ENCODE measurements around the gene ZNF550. TPM values are rescaled to one million over a fixed set of nuclear protein-coding genes. Genes with fewer than 3 reads are reported as not detected.

The ZNF550 gene
- 6.9 and 7.7 TPM in 2 replicates for total RNA-seq

DNA sequence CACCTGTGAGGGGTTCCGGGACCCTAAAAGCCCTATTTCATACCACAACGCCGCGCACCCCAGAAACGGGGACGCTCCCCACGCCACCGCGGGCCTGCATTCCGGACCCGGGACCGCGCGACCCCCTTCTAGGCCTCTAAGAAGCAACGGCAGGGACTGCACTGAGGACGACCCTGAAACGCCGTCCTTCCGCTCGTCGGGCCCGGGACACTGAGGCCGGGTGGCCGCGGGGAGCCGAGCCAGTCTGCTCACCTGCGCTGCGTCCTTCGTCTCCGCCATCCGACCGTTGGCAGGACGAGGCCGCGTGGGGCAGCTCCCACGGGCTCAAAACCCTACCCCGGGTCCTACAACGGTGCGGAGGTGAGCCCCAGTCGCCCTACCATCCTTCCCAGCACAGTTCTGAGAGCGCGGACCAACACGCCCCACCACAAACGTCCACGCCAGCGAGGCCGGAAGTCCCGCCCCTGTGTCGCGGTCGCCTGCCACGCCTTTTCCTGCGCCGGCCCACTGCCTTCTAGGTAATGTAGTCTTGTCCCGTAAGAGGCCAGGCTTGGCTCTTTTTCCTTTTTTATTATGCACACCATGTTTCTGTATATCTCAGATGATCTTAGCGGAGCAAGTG lies at the start of gene ZNF550:
ZNF550 (minus strand) TSS at position 460 of the 622 bp plus-strand sequence; CDS start at position 279, 181 bp downstream.
- peaks cover 38% of the 10 kb centered on the region for H3K36me3 Mint-ChIP-seq (ENCODE audit: low read depth)
- intact Hi-C loops (cut with micrococcal nuclease), result loop anchor here (1.0 kb wide), 3 partner anchors 19 to 40 kb away; partner anchors contain the start of genes ZNF416, ZNF530 and ZNF549
- H3K27ac Mint-ChIP-seq, result peak within 1 kb of the TSS; percentile 76
- peaks cover 61% of the 10 kb centered on the region for H3K9me3 Mint-ChIP-seq
- peak; percentile 82 for DNase-seq (ENCODE audit: low spot score)
- no peaks in the 10 kb centered on the region for H3K27me3 Mint-ChIP-seq (ENCODE audit: low read depth)
- peaks cover 18% of the 10 kb centered on the region for H3K4me1 Mint-ChIP-seq (ENCODE audit: low read depth)
- H3K4me3 Mint-ChIP-seq (ENCODE audit: low read depth), result peak within 1 kb of the TSS; percentile 88

DNA sequence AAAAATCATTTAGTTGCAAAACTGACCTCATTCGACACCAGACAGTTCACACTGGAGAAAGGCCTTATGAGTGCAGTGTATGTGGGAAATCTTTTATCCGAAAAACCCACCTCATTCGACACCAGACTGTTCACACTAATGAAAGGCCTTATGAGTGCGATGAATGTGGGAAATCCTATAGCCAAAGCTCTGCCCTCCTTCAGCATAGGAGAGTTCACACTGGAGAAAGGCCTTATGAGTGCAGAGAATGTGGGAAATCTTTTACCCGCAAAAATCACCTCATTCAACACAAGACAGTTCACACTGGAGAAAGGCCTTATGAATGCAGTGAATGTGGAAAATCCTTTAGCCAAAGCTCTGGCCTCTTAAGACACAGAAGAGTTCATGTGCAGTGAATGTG lies 47.3 kb upstream of the ZNF550 start:
- no peak overlapping the region for H3K4me3 Mint-ChIP-seq (ENCODE audit: low read depth)
- peaks cover 66% of the 10 kb centered on the region for H3K36me3 Mint-ChIP-seq (ENCODE audit: low read depth)
- no peak overlapping the region for H3K27ac Mint-ChIP-seq
- peaks cover 72% of the 10 kb centered on the region for H3K9me3 Mint-ChIP-seq
- H3K27me3 Mint-ChIP-seq (ENCODE audit: low read depth), result no peaks in the 10 kb centered on the region
- intact Hi-C loops (cut with micrococcal nuclease), result no loop called here
- no peaks in the 10 kb centered on the region for H3K4me1 Mint-ChIP-seq (ENCODE audit: low read depth)
- no peak for DNase-seq (ENCODE audit: low spot score)

DNA sequence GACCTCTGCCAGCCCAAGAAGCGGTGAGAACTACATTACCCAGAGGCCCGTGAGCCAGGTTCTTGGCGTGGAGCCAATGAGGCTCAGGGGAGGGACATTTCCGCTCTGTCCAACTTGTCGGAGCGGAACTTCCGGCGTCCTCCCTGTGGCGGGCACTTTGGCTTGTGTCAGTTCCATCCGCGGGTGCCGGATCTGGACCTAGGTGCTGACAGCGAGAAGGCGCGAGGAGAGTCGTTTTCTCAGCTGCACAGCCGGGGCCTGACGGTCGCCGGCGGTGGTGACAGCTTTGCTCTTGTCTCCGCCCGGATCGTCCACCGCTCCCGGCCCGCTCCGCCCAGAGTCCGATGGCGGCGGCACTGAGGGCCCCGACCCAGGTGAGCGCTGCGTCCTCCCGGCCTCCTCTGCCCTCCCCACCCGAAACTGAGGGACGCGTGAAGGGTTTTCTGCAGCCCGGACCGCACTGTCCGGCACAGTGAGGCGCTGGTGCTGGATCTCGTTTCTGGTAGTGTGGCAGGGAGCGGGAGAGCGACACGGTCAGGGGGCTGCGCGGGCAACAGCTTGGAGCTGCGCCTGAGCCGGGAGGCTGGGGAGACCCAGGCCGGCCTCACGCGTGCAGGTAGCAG lies 40.2 kb upstream of the ZNF550 start, which contains the start of gene ZNF530:
ZNF530 (plus strand) TSS at position 125 of the 623 bp plus-strand sequence. CDS start 4,461 bp downstream, outside the sequence.
- Mint-ChIP-seq H3K27ac (no peak within 1 kb of the TSS), H3K9me3 (peaks cover 55% of the 10 kb centered on the region), H3K4me3 (ENCODE audit: low read depth) (peak within 1 kb of the TSS; percentile 80), H3K4me1 (ENCODE audit: low read depth) (peaks cover 10% of the 10 kb centered on the region), H3K27me3 (ENCODE audit: low read depth) (no peaks in the 10 kb centered on the region), H3K36me3 (ENCODE audit: low read depth) (peaks cover 43% of the 10 kb centered on the region)
- intact Hi-C loops (cut with micrococcal nuclease), result loop anchor here (1.0 to 5.0 kb wide), 4 partner anchors 21 to 82 kb away; partner anchors contain the start of genes ZNF211, ZNF550 and ZNF551
- DNase-seq (ENCODE audit: low spot score), result peak; percentile 78

- Mint-ChIP-seq H3K4me1 (ENCODE audit: low read depth) (peaks cover 10% of the 10 kb centered on the region), H3K27ac (no peak overlapping the region), H3K27me3 (ENCODE audit: low read depth) (no peaks in the 10 kb centered on the region), H3K4me3 (ENCODE audit: low read depth) (peak overlapping the region; percentile 80), H3K36me3 (ENCODE audit: low read depth) (peaks cover 38% of the 10 kb centered on the region), H3K9me3 (peaks cover 53% of the 10 kb centered on the region)
- intact Hi-C loops (cut with micrococcal nuclease), result loop anchor here (1.0 to 5.0 kb wide), 4 partner anchors 20 to 83 kb away; partner anchors contain the start of genes ZNF211, ZNF550 and ZNF551
- no peak for DNase-seq (ENCODE audit: low spot score)
These were observed 39.7 kb upstream of the ZNF550 start for GRCh38 chr19:57599377-57599760.

DNA sequence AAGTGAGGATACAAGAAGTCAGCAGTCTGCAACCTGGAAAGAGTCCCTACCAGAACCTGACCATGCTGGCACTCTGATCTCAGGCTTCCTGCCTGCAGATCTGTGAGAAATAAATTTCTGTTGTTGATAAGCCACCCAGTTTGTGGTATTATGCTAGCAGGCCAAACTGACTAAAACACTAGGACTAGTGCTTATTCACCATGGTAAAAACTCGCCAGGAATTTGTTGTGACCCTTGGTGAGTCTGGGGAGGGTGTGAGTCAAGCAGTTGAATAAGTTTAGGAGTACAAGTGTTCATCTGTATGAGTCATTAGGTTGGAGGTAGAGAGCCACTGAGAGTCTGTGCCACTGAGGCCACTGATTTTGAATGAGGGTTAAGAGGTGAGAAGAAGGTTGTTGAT lies 27.9 kb upstream of the ZNF550 start:
- Mint-ChIP-seq H3K4me1 (ENCODE audit: low read depth) (peaks cover 8% of the 10 kb centered on the region), H3K27ac (no peak overlapping the region), H3K4me3 (ENCODE audit: low read depth) (no peak overlapping the region), H3K9me3 (peaks cover 83% of the 10 kb centered on the region), H3K36me3 (ENCODE audit: low read depth) (peaks cover 80% of the 10 kb centered on the region), H3K27me3 (ENCODE audit: low read depth) (no peaks in the 10 kb centered on the region)
- no peak for DNase-seq (ENCODE audit: low spot score)
- intact Hi-C loops (cut with micrococcal nuclease), result no loop called here

GRCh38 chr19:57583521-57584416 lies 24.1 kb upstream of the ZNF550 start, which contains the start of gene ZIK1:
Gene ZIK1, plus strand, starts transcription at chr19:57584145. Its CDS starts 212 bp downstream, at chr19:57584357.
- Mint-ChIP-seq H3K27ac (peak within 1 kb of the TSS; percentile 79), H3K9me3 (peaks cover 67% of the 10 kb centered on the region), H3K4me3 (ENCODE audit: low read depth) (peak within 1 kb of the TSS; percentile 92), H3K27me3 (ENCODE audit: low read depth) (no peaks in the 10 kb centered on the region), H3K4me1 (ENCODE audit: low read depth) (peaks cover 11% of the 10 kb centered on the region), H3K36me3 (ENCODE audit: low read depth) (peaks cover 60% of the 10 kb centered on the region)
- peak; percentile 77 for DNase-seq (ENCODE audit: low spot score)
- intact Hi-C loops (cut with micrococcal nuclease), result loop anchor here (1.0 kb wide), 1 partner anchor 50 kb away; the partner anchor contains the start of gene ZNF211

DNA sequence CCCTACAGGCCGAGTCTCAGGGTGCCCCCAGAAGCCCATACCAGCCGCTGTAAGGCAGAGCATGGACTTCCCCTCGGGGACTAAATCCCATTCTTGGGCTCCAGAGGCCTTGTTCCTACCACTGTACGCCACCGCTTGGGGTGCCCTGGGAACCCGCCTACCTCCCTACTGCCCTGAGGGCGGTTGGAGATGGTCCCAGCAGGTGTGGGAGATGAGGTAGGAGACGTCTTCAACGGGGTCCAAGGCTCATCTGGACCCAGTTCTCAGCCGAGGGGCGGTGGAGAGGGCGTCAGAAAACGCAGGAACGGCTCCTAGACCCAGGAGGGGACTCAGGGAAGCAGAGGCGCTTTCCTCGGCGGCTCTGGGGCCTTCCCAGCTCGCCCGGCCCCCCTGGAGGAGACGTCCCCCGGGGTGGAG lies 23.4 kb upstream of the ZNF550 start:
- DNase-seq (ENCODE audit: low spot score), result no peak
- Mint-ChIP-seq H3K4me1 (ENCODE audit: low read depth) (peaks cover 12% of the 10 kb centered on the region), H3K9me3 (peaks cover 63% of the 10 kb centered on the region), H3K27me3 (ENCODE audit: low read depth) (no peaks in the 10 kb centered on the region), H3K36me3 (ENCODE audit: low read depth) (peaks cover 56% of the 10 kb centered on the region), H3K4me3 (ENCODE audit: low read depth) (no peak overlapping the region), H3K27ac (no peak overlapping the region)
- intact Hi-C loops (cut with micrococcal nuclease), result no loop called here

- Mint-ChIP-seq H3K27ac (peak within 1 kb of the TSS; percentile 76), H3K9me3 (peaks cover 66% of the 10 kb centered on the region), H3K4me1 (ENCODE audit: low read depth) (peaks cover 13% of the 10 kb centered on the region), H3K36me3 (ENCODE audit: low read depth) (peaks cover 59% of the 10 kb centered on the region), H3K27me3 (ENCODE audit: low read depth) (no peaks in the 10 kb centered on the region), H3K4me3 (ENCODE audit: low read depth) (peak within 1 kb of the TSS; percentile 79)
- peak; percentile 95 for DNase-seq (ENCODE audit: low spot score)
- intact Hi-C loops (cut with micrococcal nuclease), result loop anchor here (1.0 to 10.0 kb wide), 8 partner anchors 19 to 236 kb away; partner anchors contain the start of genes ZNF134, ZNF17, ZNF419 and ZNF530
These were observed 19.0 kb upstream of the ZNF550 start, which contains the start of gene ZNF416 for GRCh38 chr19:57578487-57579205. Gene ZNF416, minus strand, starts transcription at chr19:57578911. Its CDS starts 207 bp downstream, at chr19:57578704.

- Mint-ChIP-seq H3K4me3 (ENCODE audit: low read depth) (peak overlapping the region; percentile 2), H3K4me1 (ENCODE audit: low read depth) (peaks cover 13% of the 10 kb centered on the region), H3K36me3 (ENCODE audit: low read depth) (peaks cover 73% of the 10 kb centered on the region), H3K9me3 (peaks cover 77% of the 10 kb centered on the region), H3K27me3 (ENCODE audit: low read depth) (no peaks in the 10 kb centered on the region), H3K27ac (no peak overlapping the region)
- intact Hi-C loops (cut with micrococcal nuclease), result loop anchor here (5.0 to 10.0 kb wide), 2 partner anchors 89 to 238 kb away; partner anchors contain the start of genes ZNF419 and ZNF552
- DNase-seq (ENCODE audit: low spot score), result no peak
These were observed 17.0 kb upstream of the ZNF550 start for GRCh38 chr19:57576661-57577060.

DNA sequence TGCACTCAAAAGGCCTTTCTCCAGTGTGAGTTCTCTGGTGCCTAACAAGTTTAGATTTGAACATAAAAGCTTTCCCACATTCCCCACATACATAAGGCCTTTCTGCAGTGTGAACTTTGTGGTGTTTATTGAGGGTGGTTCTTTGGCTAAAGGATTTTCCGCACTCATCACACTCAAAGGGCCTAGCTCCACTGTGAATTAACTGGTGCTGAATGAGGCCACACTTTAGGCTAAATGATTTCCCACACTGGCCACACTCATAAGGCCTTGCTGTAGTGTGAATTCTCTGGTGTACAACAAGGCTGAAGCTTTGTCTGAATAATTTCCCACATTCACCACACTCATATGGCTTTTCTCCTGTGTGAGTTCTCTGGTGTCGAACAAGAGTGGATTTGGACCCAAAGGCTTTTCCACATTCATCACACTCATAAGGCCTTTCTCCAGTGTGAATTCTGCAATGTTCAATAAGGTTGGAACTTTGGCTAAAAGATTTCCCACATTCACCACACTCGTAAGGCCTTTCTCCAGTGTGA lies 12.8 kb upstream of the ZNF550 start:
- Mint-ChIP-seq H3K27me3 (ENCODE audit: low read depth) (no peaks in the 10 kb centered on the region), H3K4me1 (ENCODE audit: low read depth) (peaks cover 2% of the 10 kb centered on the region), H3K4me3 (ENCODE audit: low read depth) (no peak overlapping the region), H3K9me3 (peaks cover 89% of the 10 kb centered on the region), H3K36me3 (ENCODE audit: low read depth) (peaks cover 67% of the 10 kb centered on the region), H3K27ac (no peak overlapping the region)
- intact Hi-C loops (cut with micrococcal nuclease), result loop anchor here (10.0 kb wide), 1 partner anchor 242 kb away; the partner anchor contains the start of gene ZNF552
- DNase-seq (ENCODE audit: low spot score), result no peak

DNA sequence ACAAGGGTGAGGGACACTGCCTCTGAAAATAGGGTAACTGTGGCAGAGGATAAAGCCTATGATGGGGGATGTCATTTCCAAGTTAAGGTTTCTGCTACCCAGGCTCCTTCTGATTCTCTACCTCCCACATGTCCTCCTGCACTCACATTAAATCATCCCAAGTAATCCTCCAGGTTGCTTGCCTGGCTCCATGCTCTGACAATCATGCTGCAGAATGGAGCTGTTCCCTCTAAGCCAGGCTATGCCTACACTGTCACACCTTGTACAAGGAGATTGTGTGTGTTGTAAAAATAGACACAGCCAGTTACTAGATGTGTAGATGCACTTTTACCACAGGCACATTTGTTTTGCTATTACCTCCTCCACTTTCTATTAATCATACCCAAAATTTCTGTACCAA lies 11.0 kb upstream of the ZNF550 start:
- Mint-ChIP-seq H3K4me3 (ENCODE audit: low read depth) (no peak overlapping the region), H3K9me3 (peaks cover 89% of the 10 kb centered on the region), H3K36me3 (ENCODE audit: low read depth) (peaks cover 50% of the 10 kb centered on the region)

More for the DNA sequence above, 11.0 kb upstream of the ZNF550 start:
- intact Hi-C loops (cut with micrococcal nuclease), result loop anchor here (10.0 kb wide), 1 partner anchor 244 kb away; the partner anchor contains the start of gene ZNF552
- no peak for DNase-seq (ENCODE audit: low spot score)
- H3K27me3 Mint-ChIP-seq (ENCODE audit: low read depth), result no peaks in the 10 kb centered on the region
- no peak overlapping the region for H3K27ac Mint-ChIP-seq
- H3K4me1 Mint-ChIP-seq (ENCODE audit: low read depth), result no peaks in the 10 kb centered on the region
